A673 (cell line): ENCODE measurements around the gene UBE3B. TPM values are rescaled to one million over a fixed set of nuclear protein-coding genes. Genes with fewer than 3 reads are reported as not detected.

Source experiments
- BruUV-seq: library from RNA; stranded (reverse); fragments of 400-500 nt; replicated peaks from 2 replicates; lab custom pipeline; 2021; lab: Mats Ljungman, UMichigan
- CTCF ChIA-PET: fragments of 300-600 bp; sonication (Branson Sonifier 250); formaldehyde crosslinking; loops from one replicate; lab custom pipeline; 2022; ENCODE audit warnings: antibody characterized with exemption; lab: Charles Lee
- POLR2A ChIA-PET: fragments of 300-600 bp; sonication (Branson Sonifier 250); formaldehyde crosslinking; loops from one replicate; lab custom pipeline; 2022; ENCODE audit warnings: antibody characterized with exemption; ENCODE audit not compliant: low non-redundant PET; lab: Charles Lee
- DNase-seq: peaks from one replicate; pipeline ENCODE4 v3.0.0-alpha.2; 2015; ENCODE audit warnings: low spot score
- H3K27ac ChIP-seq: fragments of 200-600 bp; sonication (generic); 2 replicates; pipeline ENCODE4 v1.5.1; 2016; ENCODE audit warnings: mixed run types, low read depth, mild to moderate bottlenecking, mixed read lengths, antibody characterized with exemption, low read length; ENCODE audit not compliant: poor library complexity, severe bottlenecking
- H3K27me3 ChIP-seq: fragments of 200-600 bp; sonication (generic); replicated peaks from 2 replicates; pipeline ENCODE4 v1.6.1; 2017; ENCODE audit warnings: mixed run types, low read depth, mild to moderate bottlenecking, mixed read lengths, antibody characterized with exemption, low read length; ENCODE audit not compliant: insufficient read depth, poor library complexity
- H3K36me3 ChIP-seq: fragments of 200-600 bp; sonication (generic); 2 replicates; pipeline ENCODE4 v1.6.1; 2016; ENCODE audit warnings: mixed run types, mild to moderate bottlenecking, mixed read lengths, antibody characterized with exemption, low read length; ENCODE audit not compliant: insufficient read depth, poor library complexity, severe bottlenecking
- H3K4me1 ChIP-seq: fragments of 200-600 bp; sonication (generic); 2 replicates; pipeline ENCODE4 v1.6.1; 2017; ENCODE audit warnings: mixed run types, mild to moderate bottlenecking, mixed read lengths, antibody characterized with exemption, low read length; ENCODE audit not compliant: insufficient read depth, poor library complexity, severe bottlenecking
- H3K4me3 ChIP-seq: fragments of 200-600 bp; sonication (generic); 2 replicates; pipeline ENCODE4 v1.5.1; 2016; ENCODE audit warnings: low read depth, mixed run types, mild to moderate bottlenecking, mixed read lengths, low read length; ENCODE audit not compliant: poor library complexity, severe bottlenecking
- H3K9me3 ChIP-seq: fragments of 200-600 bp; sonication (generic); 2 replicates; pipeline ENCODE4 v1.6.1; 2016; ENCODE audit warnings: mixed run types, low read depth, mild to moderate bottlenecking, mixed read lengths, antibody characterized with exemption, low read length; ENCODE audit not compliant: poor library complexity, severe bottlenecking
- EZH2 ChIP-seq: fragments of 200-600 bp; sonication (generic); IDR thresholded peaks from 2 replicates; pipeline ENCODE4 v1.6.1; 2017; ENCODE audit warnings: borderline replicate concordance, low read depth, mild to moderate bottlenecking, mixed read lengths, antibody characterized with exemption, low read length; ENCODE audit not compliant: poor library complexity, severe bottlenecking
- intact Hi-C: fragments of 100-400 bp; cut with micrococcal nuclease; formaldehyde crosslinking; loops from one replicate; pipeline ENCODE4 v1.10.0; 2022; ENCODE audit not compliant: unreplicated experiment
- total RNA-seq: library from RNA; stranded (reverse); gene quantifications from 2 replicates; pipeline ENCODE4 v1.2.3, GENCODE V29; 2021
- TF ChIP-seq, protein P1 (sequence below): fragments of 300-800, 200-600 bp; sonication (generic); conservative IDR thresholded peaks from 2 replicates; pipeline ENCODE4 v1.5.1; 2017; ENCODE audit warnings: low read depth, mild to moderate bottlenecking, antibody characterized with exemption, low read length, moderate library complexity, mixed read lengths

The UBE3B gene
- total RNA-seq, 1 experiment from 2014 or later = 29.2 TPM

DNA sequence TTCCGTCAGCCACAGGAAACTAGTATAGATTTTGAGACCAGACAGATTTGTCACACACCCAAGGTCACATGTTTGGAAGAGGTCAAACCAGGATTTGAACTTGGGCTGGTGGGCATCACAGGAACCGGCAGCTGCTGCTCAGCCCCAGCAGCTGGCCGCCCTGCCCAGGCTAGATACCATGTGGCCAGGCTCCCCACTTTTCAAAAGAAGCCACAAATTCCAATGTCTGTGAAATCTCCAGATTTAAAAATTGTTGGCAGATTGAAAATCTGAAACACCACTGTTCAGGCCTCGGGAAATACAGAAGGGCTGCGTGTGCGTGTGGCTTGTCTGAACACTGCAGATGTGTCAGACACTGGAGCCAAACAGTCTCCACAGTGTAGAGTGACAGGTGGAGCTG lies 65.4 kb downstream of the UBE3B start:
- H3K27me3 ChIP-seq = no peaks in the 10 kb centered on the region
- no peaks in the 10 kb centered on the region for H3K4me1 ChIP-seq
- TF ChIP-seq EZH2 = no peak
- TF ChIP-seq, protein P1, sequence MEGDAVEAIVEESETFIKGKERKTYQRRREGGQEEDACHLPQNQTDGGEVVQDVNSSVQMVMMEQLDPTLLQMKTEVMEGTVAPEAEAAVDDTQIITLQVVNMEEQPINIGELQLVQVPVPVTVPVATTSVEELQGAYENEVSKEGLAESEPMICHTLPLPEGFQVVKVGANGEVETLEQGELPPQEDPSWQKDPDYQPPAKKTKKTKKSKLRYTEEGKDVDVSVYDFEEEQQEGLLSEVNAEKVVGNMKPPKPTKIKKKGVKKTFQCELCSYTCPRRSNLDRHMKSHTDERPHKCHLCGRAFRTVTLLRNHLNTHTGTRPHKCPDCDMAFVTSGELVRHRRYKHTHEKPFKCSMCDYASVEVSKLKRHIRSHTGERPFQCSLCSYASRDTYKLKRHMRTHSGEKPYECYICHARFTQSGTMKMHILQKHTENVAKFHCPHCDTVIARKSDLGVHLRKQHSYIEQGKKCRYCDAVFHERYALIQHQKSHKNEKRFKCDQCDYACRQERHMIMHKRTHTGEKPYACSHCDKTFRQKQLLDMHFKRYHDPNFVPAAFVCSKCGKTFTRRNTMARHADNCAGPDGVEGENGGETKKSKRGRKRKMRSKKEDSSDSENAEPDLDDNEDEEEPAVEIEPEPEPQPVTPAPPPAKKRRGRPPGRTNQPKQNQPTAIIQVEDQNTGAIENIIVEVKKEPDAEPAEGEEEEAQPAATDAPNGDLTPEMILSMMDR = no peak
- BruUV-seq = no TSS peak
- CTCF ChIA-PET = no interaction called here
- no peak overlapping the region for H3K27ac ChIP-seq
- no peaks in the 10 kb centered on the region for H3K36me3 ChIP-seq
- no peak for DNase-seq
- H3K4me3 ChIP-seq = no peak overlapping the region
- POLR2A ChIA-PET = no interaction called here
- no peaks in the 10 kb centered on the region for H3K9me3 ChIP-seq
- intact Hi-C loops = no loop called here

DNA sequence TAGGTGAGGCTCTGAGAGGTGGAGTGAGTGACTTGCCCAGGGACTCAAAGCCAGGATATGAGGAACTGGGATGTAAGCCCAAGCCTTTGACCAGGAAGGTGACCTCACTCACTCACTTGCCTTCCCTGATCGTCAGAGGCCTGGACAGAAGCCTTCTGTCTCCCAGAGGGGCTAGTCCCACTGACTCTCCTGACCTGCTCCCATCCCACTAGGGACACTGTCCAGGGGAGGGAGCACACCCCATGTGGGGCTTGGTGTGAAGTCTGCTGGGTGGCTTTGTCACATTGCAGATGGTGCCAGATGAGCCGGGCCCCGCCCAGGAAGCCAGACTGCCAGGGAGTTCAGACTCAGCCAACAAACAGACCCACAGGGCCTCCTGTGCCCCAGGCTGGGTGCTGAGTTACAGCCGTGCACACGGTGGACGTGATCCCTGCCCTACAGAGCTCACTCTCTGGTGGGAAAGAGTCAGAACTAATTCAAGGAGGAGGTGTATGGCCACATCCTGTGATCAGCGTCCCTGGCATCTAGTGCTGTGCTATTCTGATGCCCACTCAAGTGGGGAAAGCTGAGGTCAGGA lies 67.6 kb downstream of the UBE3B start:
- H3K27me3 ChIP-seq = peaks cover 9% of the 10 kb centered on the region
- no TSS peak for BruUV-seq
- no peak overlapping the region for H3K27ac ChIP-seq
- H3K36me3 ChIP-seq = no peaks in the 10 kb centered on the region
- no peaks in the 10 kb centered on the region for H3K9me3 ChIP-seq
- H3K4me1 ChIP-seq = no peaks in the 10 kb centered on the region
- intact Hi-C loops = no loop called here
- ChIA-PET CTCF (no interaction called here), POLR2A (no interaction called here)
- H3K4me3 ChIP-seq = no peak overlapping the region
- no peak for DNase-seq
- TF ChIP-seq, protein P1 = no peak
- TF ChIP-seq EZH2 = no peak

DNA sequence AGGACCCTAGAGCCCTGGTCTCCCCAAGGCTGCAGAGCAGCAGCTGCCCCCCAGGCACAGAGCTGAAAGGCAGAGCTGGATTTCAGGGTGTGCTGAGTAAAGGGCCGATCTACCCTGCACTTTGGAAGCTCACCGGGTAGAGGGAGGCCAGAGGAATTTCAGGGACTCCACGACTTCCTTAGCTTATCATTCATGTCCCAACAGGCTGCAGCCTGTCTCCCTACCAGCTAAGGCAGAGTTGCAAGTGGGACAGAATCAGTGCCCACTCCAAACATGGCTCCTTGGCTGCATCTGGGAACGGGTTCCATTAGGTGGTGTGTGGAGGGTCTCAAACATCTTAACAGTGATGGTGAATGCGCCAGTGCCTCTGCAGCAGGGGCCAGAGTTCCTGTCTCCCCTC lies 68.4 kb downstream of the UBE3B start:
- no peak for DNase-seq
- POLR2A ChIA-PET = no interaction called here
- CTCF ChIA-PET = no interaction called here
- Histone ChIP-seq H3K27me3 (peaks cover 9% of the 10 kb centered on the region), H3K4me3 (no peak overlapping the region), H3K27ac (no peak overlapping the region), H3K9me3 (no peaks in the 10 kb centered on the region), H3K36me3 (no peaks in the 10 kb centered on the region), H3K4me1 (no peaks in the 10 kb centered on the region)
- intact Hi-C loops = no loop called here
- no peak for TF ChIP-seq EZH2
- TF ChIP-seq, protein P1 = no peak
- BruUV-seq = no TSS peak
